Endothelial cell of umbilical vein (primary cell): ENCODE measurements around the gene TEF.

Experiments used
- CTCF ChIP-seq, 2 donors: IDR thresholded peaks; 1 replicate in 1 of 2; 2 replicates in 1 of 2; pipeline ENCODE4 v1.5.1; 2011; ENCODE audit warnings: low read length in 2 of 2, mild to moderate bottlenecking in 2 of 2, moderate library complexity in 2 of 2, control low read depth in 1 of 2, inconsistent platforms in 1 of 2, low read depth in 1 of 2; ENCODE audit not compliant: insufficient read depth in 1 of 2; ENCODE audit errors: extremely low read depth in 1 of 2
- GATA2 ChIP-seq: IDR thresholded peaks from 2 replicates; pipeline ENCODE4 v1.7.0; 2011; ENCODE audit warnings: low read depth, mild to moderate bottlenecking, moderate library complexity, mixed read lengths, low read length; ENCODE audit not compliant: insufficient read length, insufficient read depth
- JUN ChIP-seq: IDR thresholded peaks from 2 replicates; pipeline ENCODE4 v1.6.1; 2011; ENCODE audit warnings: borderline replicate concordance, low read depth; ENCODE audit not compliant: insufficient read length, insufficient read depth
- MAX ChIP-seq: IDR thresholded peaks from 2 replicates; pipeline ENCODE4 v1.6.1; 2011; ENCODE audit not compliant: insufficient read depth, insufficient read length
- POLR2A ChIP-seq: IDR thresholded peaks from 2 replicates; pipeline ENCODE4 v1.6.1; 2012; ENCODE audit warnings: low read depth, mild to moderate bottlenecking, control low read depth, low read length
- POLR2AphosphoS5 ChIP-seq: IDR thresholded peaks from 2 replicates; pipeline ENCODE4 v1.6.1; 2012; ENCODE audit warnings: low read depth, mild to moderate bottlenecking, control low read depth, low read length, moderate library complexity; ENCODE audit not compliant: insufficient read depth

DNA sequence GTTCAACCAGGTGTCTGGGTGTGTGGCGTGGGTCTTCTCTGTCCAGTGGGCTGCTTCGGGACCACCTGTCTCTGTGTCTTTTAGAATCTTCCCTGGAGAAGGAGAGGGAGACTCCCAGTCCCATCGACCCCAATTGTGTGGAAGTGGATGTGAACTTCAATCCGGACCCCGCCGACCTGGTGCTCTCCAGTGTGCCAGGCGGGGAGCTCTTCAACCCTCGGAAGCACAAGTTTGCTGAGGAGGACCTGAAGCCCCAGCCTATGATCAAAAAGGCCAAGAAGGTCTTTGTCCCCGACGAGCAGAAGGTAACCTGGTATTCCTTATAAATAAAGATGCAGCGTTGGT is 12.2 kb downstream of the TEF start:
- TF ChIP-seq CTCF (IDR thresholded peaks at IDR 0.05; ENCODE audit: extremely low read depth in 1 of 2, insufficient read depth in 1 of 2, low read depth in 1 of 2, low read length in 2 of 2) (no peak), MAX (no peak), GATA2 (no peak), POLR2AphosphoS5 (no peak), POLR2A (no peak), JUN (no peak)
